SK-N-MC (cell line): ENCODE measurements around the gene TDRD12.

ENCODE experiments used
- EZH2 ChIP-seq: fragments of 200-600 bp; sonication (generic); IDR thresholded peaks from one replicate; pipeline ENCODE4 v1.6.1; 2017; ENCODE audit warnings: antibody characterized with exemption
- POLR2AphosphoS5 ChIP-seq: IDR thresholded peaks from 2 replicates; pipeline ENCODE4 v1.6.1; 2012; ENCODE audit warnings: mild to moderate bottlenecking, low read depth, low read length, borderline replicate concordance

- TF ChIP-seq POLR2AphosphoS5 (no peak), EZH2 (no peak)
Observed at GRCh38 chr19:32751066-32751465, 31.5 kb downstream of the TDRD12 start.
